Measurements from ENCODE around the gene KLHL2. TPM values are rescaled to one million over a fixed set of nuclear protein-coding genes. Genes with fewer than 3 reads are reported as not detected.

KLHL2 gene
- total RNA-seq, 1 donor from 2014 or later, result 10.6 TPM

- Mint-ChIP-seq H3K9me3 (ENCODE audit: unreplicated experiment) (no peaks in the 10 kb centered on the region), H3K27me3 (ENCODE audit: unreplicated experiment) (peaks cover 4% of the 10 kb centered on the region), H3K4me1 (ENCODE audit: unreplicated experiment) (no peaks in the 10 kb centered on the region), H3K27ac (ENCODE audit: unreplicated experiment) (no peak overlapping the region), H3K4me3 (ENCODE audit: unreplicated experiment) (no peak overlapping the region), H3K36me3 (ENCODE audit: low read depth, unreplicated experiment) (no peaks in the 10 kb centered on the region)
- TF ChIP-seq CTCF (IDR thresholded peaks at IDR 0.05; ENCODE audit: unreplicated experiment), result no peak
- DNase-seq (ENCODE audit: low spot score), result no peak
Observed at GRCh38 chr4:165192956-165193355, 14.4 kb upstream of the KLHL2 start.

- no peak for TF ChIP-seq CTCF (IDR thresholded peaks at IDR 0.05; ENCODE audit: unreplicated experiment)
- Mint-ChIP-seq H3K27ac (ENCODE audit: unreplicated experiment) (no peak overlapping the region), H3K4me1 (ENCODE audit: unreplicated experiment) (no peaks in the 10 kb centered on the region), H3K27me3 (ENCODE audit: unreplicated experiment) (peaks cover 4% of the 10 kb centered on the region), H3K9me3 (ENCODE audit: unreplicated experiment) (no peaks in the 10 kb centered on the region), H3K36me3 (ENCODE audit: low read depth, unreplicated experiment) (no peaks in the 10 kb centered on the region), H3K4me3 (ENCODE audit: unreplicated experiment) (no peak overlapping the region)
- no peak for DNase-seq (ENCODE audit: low spot score)
Observed at GRCh38 chr4:165194368-165194767, 13.0 kb upstream of the KLHL2 start.

GRCh38 chr4:165198329-165198728 lies 9.0 kb upstream of the KLHL2 start:
- Mint-ChIP-seq H3K9me3 (ENCODE audit: unreplicated experiment) (no peaks in the 10 kb centered on the region), H3K4me1 (ENCODE audit: unreplicated experiment) (no peaks in the 10 kb centered on the region), H3K27ac (ENCODE audit: unreplicated experiment) (no peak overlapping the region), H3K27me3 (ENCODE audit: unreplicated experiment) (peaks cover 2% of the 10 kb centered on the region), H3K36me3 (ENCODE audit: low read depth, unreplicated experiment) (no peaks in the 10 kb centered on the region), H3K4me3 (ENCODE audit: unreplicated experiment) (no peak overlapping the region)
- no peak for DNase-seq (ENCODE audit: low spot score)
- TF ChIP-seq CTCF (IDR thresholded peaks at IDR 0.05; ENCODE audit: unreplicated experiment), result no peak

- no peak for DNase-seq (ENCODE audit: low spot score)
- no peak overlapping the region for H3K27ac Mint-ChIP-seq (ENCODE audit: unreplicated experiment)
- H3K9me3 Mint-ChIP-seq (ENCODE audit: unreplicated experiment), result no peaks in the 10 kb centered on the region
Observed at GRCh38 chr4:165199286-165199685, 8.1 kb upstream of the KLHL2 start.

GRCh38 chr4:165199722-165200121 lies 7.6 kb upstream of the KLHL2 start:
- H3K27me3 Mint-ChIP-seq (ENCODE audit: unreplicated experiment), result peaks cover 2% of the 10 kb centered on the region
- no peaks in the 10 kb centered on the region for H3K4me1 Mint-ChIP-seq (ENCODE audit: unreplicated experiment)
- TF ChIP-seq CTCF (IDR thresholded peaks at IDR 0.05; ENCODE audit: unreplicated experiment), result no peak
- H3K36me3 Mint-ChIP-seq (ENCODE audit: low read depth, unreplicated experiment), result no peaks in the 10 kb centered on the region
- no peak overlapping the region for H3K27ac Mint-ChIP-seq (ENCODE audit: unreplicated experiment)
- no peak for DNase-seq (ENCODE audit: low spot score)
- H3K4me3 Mint-ChIP-seq (ENCODE audit: unreplicated experiment), result no peak overlapping the region
- H3K9me3 Mint-ChIP-seq (ENCODE audit: unreplicated experiment), result no peaks in the 10 kb centered on the region

More at GRCh38 chr4:165199286-165199685, 8.1 kb upstream of the KLHL2 start:
- Mint-ChIP-seq H3K27me3 (ENCODE audit: unreplicated experiment) (peaks cover 2% of the 10 kb centered on the region), H3K36me3 (ENCODE audit: low read depth, unreplicated experiment) (no peaks in the 10 kb centered on the region), H3K4me3 (ENCODE audit: unreplicated experiment) (no peak overlapping the region), H3K4me1 (ENCODE audit: unreplicated experiment) (no peaks in the 10 kb centered on the region)
- no peak for TF ChIP-seq CTCF (IDR thresholded peaks at IDR 0.05; ENCODE audit: unreplicated experiment)
